ENCODE data around the gene YWHAH.
A peak's percentile ranks its signal among the peaks of the same experiment; 100 is the strongest.

The YWHAH gene

GRCh38 chr22:31968022-31968421 is 23.7 kb downstream of the YWHAH start:
- TF ChIP-seq CTCF (IDR thresholded peaks at IDR 0.05) (no peak), ZFX (IDR thresholded peaks at IDR 0.05; ENCODE audit: borderline replicate concordance) (no peak)
- no peak overlapping the region for H3K27ac ChIP-seq

GRCh38 chr22:31969789-31970489 is 25.6 kb downstream of the YWHAH start:
- peak overlapping the region; percentile 33; the same call in 1 of the 2 replicates for H3K27ac ChIP-seq
- TF ChIP-seq CTCF (IDR thresholded peaks at IDR 0.05): no peak
- no peak for TF ChIP-seq ZFX (IDR thresholded peaks at IDR 0.05; ENCODE audit: borderline replicate concordance)

GRCh38 chr22:31970490-31971444 is 26.4 kb downstream of the YWHAH start:
- H3K27ac ChIP-seq: peak overlapping the region; percentile 33; the same call in 1 of the 2 replicates
- TF ChIP-seq ZFX (IDR thresholded peaks at IDR 0.05; ENCODE audit: borderline replicate concordance) (no peak), CTCF (IDR thresholded peaks at IDR 0.05) (peak; percentile 98)

- no peak overlapping the region for H3K27ac ChIP-seq
- TF ChIP-seq ZFX (IDR thresholded peaks at IDR 0.05; ENCODE audit: borderline replicate concordance) (no peak), CTCF (IDR thresholded peaks at IDR 0.05) (no peak)
Observed at GRCh38 chr22:31972180-31972579, 27.8 kb downstream of the YWHAH start.

GRCh38 chr22:31973739-31974138 is 29.4 kb downstream of the YWHAH start:
- TF ChIP-seq ZFX (IDR thresholded peaks at IDR 0.05; ENCODE audit: borderline replicate concordance): no peak
- no peak for TF ChIP-seq CTCF (IDR thresholded peaks at IDR 0.05)
- no peak overlapping the region for H3K27ac ChIP-seq

GRCh38 chr22:31977141-31977841 is 33.0 kb downstream of the YWHAH start:
- TF ChIP-seq CTCF (IDR thresholded peaks at IDR 0.05) (peak; percentile 84), ZFX (IDR thresholded peaks at IDR 0.05; ENCODE audit: borderline replicate concordance) (no peak)
- no peak overlapping the region for H3K27ac ChIP-seq
